Calu3 (cell line): ENCODE measurements around the gene SYNPR. TPM values are rescaled to one million over a fixed set of nuclear protein-coding genes. Genes with fewer than 3 reads are reported as not detected.

Experiments
- BruUV-seq: library from RNA; stranded (reverse); fragments of 400-500 nt; replicated peaks from 2 replicates; lab custom pipeline; 2021; lab: Mats Ljungman, UMichigan
- CTCF ChIA-PET: fragments of 300-600 bp; sonication (Branson Sonifier 250); formaldehyde crosslinking; loops from one replicate; lab custom pipeline; 2022; ENCODE audit warnings: antibody characterized with exemption; lab: Charles Lee
- DNase-seq: peaks from one replicate; pipeline ENCODE4 v3.0.0; 2022
- H3K27ac Mint-ChIP-seq: one replicate; pipeline ENCODE4 v1.8.0; 2022; ENCODE audit warnings: mixed read lengths; ENCODE audit not compliant: unreplicated experiment
- H3K27me3 Mint-ChIP-seq: one replicate; pipeline ENCODE4 v1.8.0; 2022; ENCODE audit warnings: mixed read lengths; ENCODE audit not compliant: unreplicated experiment
- H3K36me3 Mint-ChIP-seq: one replicate; pipeline ENCODE4 v1.8.0; 2022; ENCODE audit warnings: mild to moderate bottlenecking, moderate library complexity, mixed read lengths; ENCODE audit not compliant: insufficient read depth, unreplicated experiment
- H3K4me1 Mint-ChIP-seq: one replicate; pipeline ENCODE4 v1.8.0; 2022; ENCODE audit warnings: mild to moderate bottlenecking, low read depth, mixed read lengths; ENCODE audit not compliant: unreplicated experiment
- H3K4me3 Mint-ChIP-seq: one replicate; pipeline ENCODE4 v1.8.0; 2022; ENCODE audit warnings: mild to moderate bottlenecking, low read depth, moderate library complexity, mixed read lengths; ENCODE audit not compliant: unreplicated experiment
- H3K9me3 Mint-ChIP-seq: one replicate; pipeline ENCODE4 v1.8.0; 2022; ENCODE audit warnings: low read depth, mixed read lengths; ENCODE audit not compliant: unreplicated experiment
- CTCF ChIP-seq: fragments of 200-600 bp; IDR thresholded peaks from one replicate; pipeline ENCODE4 v1.8.0; 2022; ENCODE audit warnings: antibody characterized with exemption; ENCODE audit not compliant: unreplicated experiment
- intact Hi-C: fragments of 100-400 bp; cut with micrococcal nuclease; formaldehyde crosslinking; loops from one replicate; pipeline ENCODE4 v1.10.0; 2022; ENCODE audit not compliant: unreplicated experiment
- total RNA-seq: library from RNA; stranded (reverse); gene quantifications from 2 replicates; pipeline ENCODE4 v1.2.3, GENCODE V29; 2022

SYNPR gene
- total RNA-seq, 1 experiment from 2014 or later, result 0.90 TPM

GRCh38 chr3:63538919-63539318 is 260.8 kb downstream of the SYNPR start:
- CTCF ChIA-PET, result no interaction called here
- Mint-ChIP-seq H3K4me1 (no peaks in the 10 kb centered on the region), H3K4me3 (no peak overlapping the region), H3K36me3 (no peaks in the 10 kb centered on the region), H3K27ac (no peak overlapping the region), H3K9me3 (no peaks in the 10 kb centered on the region), H3K27me3 (no peaks in the 10 kb centered on the region)
- BruUV-seq, result no TSS peak
- intact Hi-C loops, result no loop called here
- DNase-seq, result no peak
- no peak for TF ChIP-seq CTCF

DNA sequence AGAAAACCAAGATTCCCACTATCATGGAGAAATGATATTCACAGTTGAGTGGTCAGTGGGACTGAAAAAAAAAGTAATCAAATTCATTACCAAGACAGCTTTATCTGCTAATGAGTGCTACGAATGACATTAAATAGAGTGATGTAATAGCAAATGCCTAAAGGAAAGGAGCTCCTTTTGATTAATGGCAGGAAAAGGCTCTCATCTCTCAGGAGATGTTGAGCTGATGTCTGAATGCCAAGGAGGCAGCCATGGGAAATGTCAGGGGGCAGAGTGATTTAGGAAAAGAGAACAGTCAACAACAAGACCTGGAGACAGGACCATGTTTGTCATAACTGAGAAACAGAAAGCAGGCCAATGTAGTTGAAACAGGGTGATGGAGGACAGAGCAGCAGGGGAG is 277.7 kb downstream of the SYNPR start:
- TF ChIP-seq CTCF, result no peak
- Mint-ChIP-seq H3K36me3 (no peaks in the 10 kb centered on the region), H3K27me3 (no peaks in the 10 kb centered on the region), H3K9me3 (no peaks in the 10 kb centered on the region), H3K4me1 (peaks cover 12% of the 10 kb centered on the region), H3K4me3 (no peak overlapping the region), H3K27ac (no peak overlapping the region)
- intact Hi-C loops, result no loop called here
- no peak for DNase-seq
- CTCF ChIA-PET, result no interaction called here
- no TSS peak for BruUV-seq

- CTCF ChIA-PET, result no interaction called here
- Mint-ChIP-seq H3K4me3 (no peak overlapping the region), H3K36me3 (no peaks in the 10 kb centered on the region), H3K4me1 (peaks cover 12% of the 10 kb centered on the region), H3K9me3 (no peaks in the 10 kb centered on the region), H3K27me3 (no peaks in the 10 kb centered on the region), H3K27ac (no peak overlapping the region)
- BruUV-seq, result no TSS peak
- intact Hi-C loops, result no loop called here
- DNase-seq, result no peak
- TF ChIP-seq CTCF, result no peak
Measured at GRCh38 chr3:63556401-63556800, 278.3 kb downstream of the SYNPR start.

DNA sequence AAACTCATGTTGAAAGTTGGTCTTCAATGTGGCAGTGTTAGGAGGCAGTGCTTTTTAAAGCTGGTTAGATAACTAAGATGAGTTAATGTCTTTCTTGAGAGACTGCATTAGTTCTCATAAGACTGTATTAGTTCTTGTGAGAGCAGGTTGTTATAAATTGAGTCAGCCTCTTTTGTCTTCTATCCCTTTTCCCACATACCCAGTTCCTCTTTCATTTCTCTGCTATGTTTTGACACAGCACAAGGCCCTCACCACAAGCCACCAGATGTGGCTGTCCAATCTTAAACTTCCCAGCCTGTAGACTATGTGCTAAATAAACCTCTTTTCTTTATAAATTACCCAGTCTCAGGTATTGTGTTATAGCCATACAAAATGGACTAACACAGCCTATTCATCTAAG is 279.8 kb downstream of the SYNPR start:
- no peak for DNase-seq
- BruUV-seq, result no TSS peak
- intact Hi-C loops, result no loop called here
- Mint-ChIP-seq H3K27me3 (no peaks in the 10 kb centered on the region), H3K4me3 (no peak overlapping the region), H3K4me1 (peaks cover 12% of the 10 kb centered on the region), H3K36me3 (no peaks in the 10 kb centered on the region), H3K27ac (no peak overlapping the region), H3K9me3 (no peaks in the 10 kb centered on the region)
- no peak for TF ChIP-seq CTCF
- CTCF ChIA-PET, result no interaction called here

DNA sequence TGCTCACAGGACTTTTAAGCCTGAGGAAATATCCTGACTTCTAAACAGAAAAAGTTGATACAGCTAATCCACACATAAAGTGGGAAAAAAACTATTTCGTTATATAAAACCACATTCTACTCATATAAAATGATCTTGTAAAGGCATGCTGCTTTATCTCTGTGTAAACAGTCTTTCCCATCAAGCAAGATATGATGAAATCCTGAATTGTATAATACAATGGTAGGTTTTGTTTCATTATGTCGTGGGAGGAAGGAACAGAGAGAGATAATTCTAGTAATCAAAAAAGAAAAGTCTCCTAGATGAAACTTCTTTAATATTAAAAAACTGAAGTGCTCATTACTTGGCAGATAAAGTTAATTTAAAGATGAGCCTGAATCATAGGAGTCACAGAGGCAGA is 281.8 kb downstream of the SYNPR start:
- H3K4me1 Mint-ChIP-seq, result peaks cover 12% of the 10 kb centered on the region
- no peak for DNase-seq
- no peak for TF ChIP-seq CTCF
- intact Hi-C loops, result no loop called here
- peak overlapping the region; percentile 61 for H3K27ac Mint-ChIP-seq
- CTCF ChIA-PET, result no interaction called here
- no peak overlapping the region for H3K4me3 Mint-ChIP-seq
- BruUV-seq, result no TSS peak
- no peaks in the 10 kb centered on the region for H3K36me3 Mint-ChIP-seq
- H3K9me3 Mint-ChIP-seq, result no peaks in the 10 kb centered on the region
- no peaks in the 10 kb centered on the region for H3K27me3 Mint-ChIP-seq
